Upper lobe of left lung (tissue), 4 donors: ENCODE data around the gene GPR61.

Source experiments
- EP300 ChIP-seq, 4 donors: sonication (generic); formaldehyde crosslinking; IDR thresholded peaks; one replicate each; pipeline ENCODE4 v1.5.1; 2017; ENCODE audit warnings: antibody characterized with exemption in 4 of 4, control low read depth in 2 of 4
- TF ChIP-seq, protein P1 (sequence below), 6 experiments: fragments of 450-650 bp in 4 of 6; fragments of 200-600 bp in 2 of 6; sonication (generic) in 2 of 6; IDR thresholded peaks; one replicate each; pipeline ENCODE4 v1.5.1; 2016 to 2019; ENCODE audit warnings: antibody characterized with exemption in 6 of 6

DNA sequence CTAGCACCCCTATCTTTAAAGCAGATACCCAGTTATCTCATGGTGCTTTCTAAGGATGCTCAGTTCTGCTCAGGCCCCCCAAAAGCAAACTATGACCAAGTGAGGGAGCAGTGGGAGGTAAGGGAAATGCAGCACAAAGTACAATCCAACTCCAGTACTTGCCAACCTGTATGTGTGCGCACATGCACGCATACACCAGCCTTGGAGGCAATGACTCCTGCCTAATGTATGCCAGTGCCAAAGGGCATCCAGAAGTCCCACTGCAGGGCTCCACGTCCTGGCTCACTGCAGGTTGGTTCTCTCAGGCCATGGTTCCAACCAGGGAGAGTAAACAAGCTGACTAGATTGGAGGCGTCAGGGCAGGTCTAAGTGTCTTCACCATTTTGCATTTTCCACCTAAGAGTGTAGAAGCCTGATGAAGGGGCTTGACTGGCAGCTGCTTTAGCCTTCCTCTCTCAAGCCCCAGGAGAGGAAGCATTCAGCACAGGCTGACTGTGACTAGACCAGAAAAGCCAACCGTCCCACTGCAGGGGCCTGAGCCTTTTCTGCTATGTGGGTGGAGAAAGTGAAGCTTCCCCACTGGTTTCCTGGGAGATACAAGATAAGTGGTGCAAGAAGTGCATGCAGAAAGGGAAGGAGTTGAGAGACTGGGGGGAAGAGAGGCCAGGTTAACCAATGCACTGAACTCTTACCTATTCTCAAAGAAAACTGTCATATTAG, 37.9 kb upstream of the GPR61 start:
- TF ChIP-seq, protein P1, sequence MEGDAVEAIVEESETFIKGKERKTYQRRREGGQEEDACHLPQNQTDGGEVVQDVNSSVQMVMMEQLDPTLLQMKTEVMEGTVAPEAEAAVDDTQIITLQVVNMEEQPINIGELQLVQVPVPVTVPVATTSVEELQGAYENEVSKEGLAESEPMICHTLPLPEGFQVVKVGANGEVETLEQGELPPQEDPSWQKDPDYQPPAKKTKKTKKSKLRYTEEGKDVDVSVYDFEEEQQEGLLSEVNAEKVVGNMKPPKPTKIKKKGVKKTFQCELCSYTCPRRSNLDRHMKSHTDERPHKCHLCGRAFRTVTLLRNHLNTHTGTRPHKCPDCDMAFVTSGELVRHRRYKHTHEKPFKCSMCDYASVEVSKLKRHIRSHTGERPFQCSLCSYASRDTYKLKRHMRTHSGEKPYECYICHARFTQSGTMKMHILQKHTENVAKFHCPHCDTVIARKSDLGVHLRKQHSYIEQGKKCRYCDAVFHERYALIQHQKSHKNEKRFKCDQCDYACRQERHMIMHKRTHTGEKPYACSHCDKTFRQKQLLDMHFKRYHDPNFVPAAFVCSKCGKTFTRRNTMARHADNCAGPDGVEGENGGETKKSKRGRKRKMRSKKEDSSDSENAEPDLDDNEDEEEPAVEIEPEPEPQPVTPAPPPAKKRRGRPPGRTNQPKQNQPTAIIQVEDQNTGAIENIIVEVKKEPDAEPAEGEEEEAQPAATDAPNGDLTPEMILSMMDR (IDR thresholded peaks at IDR 0.05): no peak
- no peak for TF ChIP-seq EP300 (IDR thresholded peaks at IDR 0.05)
